WTC11 (cell line): Measurements from ENCODE around the gene TMEM200B. TPM values are rescaled to one million over a fixed set of nuclear protein-coding genes. Genes with fewer than 3 reads are reported as not detected.
A peak's percentile ranks its signal among the peaks of the same experiment; 100 is the strongest.

Experiments
- ATAC-seq: fragments of 200-7000 bp; cut with Tn5 transposase; 2 replicates; pipeline ENCODE4 v1.10.0; 2021; ENCODE audit warnings: mild to moderate bottlenecking, moderate library complexity
- CTCF ChIA-PET: fragments of 300-600 bp; sonication (Branson Sonifier 250); formaldehyde crosslinking; loops from one replicate; lab custom pipeline; 2021; ENCODE audit warnings: antibody characterized with exemption; lab: Charles Lee
- POLR2A ChIA-PET: fragments of 350-600 bp; sonication (Branson Sonifier 250); formaldehyde crosslinking; loops from one replicate; lab custom pipeline; 2021; ENCODE audit warnings: antibody characterized with exemption; lab: Charles Lee
- DNase-seq: peaks from one replicate; pipeline ENCODE4 v3.0.0; 2021; ENCODE audit warnings: low spot score
- H3K27ac Mint-ChIP-seq: 2 replicates; pipeline ENCODE4 v1.8.0; 2021; ENCODE audit warnings: mixed read lengths
- H3K27me3 Mint-ChIP-seq: 2 replicates; pipeline ENCODE4 v1.8.0; 2021; ENCODE audit warnings: low read depth, mild to moderate bottlenecking, moderate library complexity, mixed read lengths
- H3K36me3 Mint-ChIP-seq: 2 replicates; pipeline ENCODE4 v1.8.0; 2021; ENCODE audit warnings: mixed read lengths
- H3K4me1 Mint-ChIP-seq: 2 replicates; pipeline ENCODE4 v1.8.0; 2022; ENCODE audit warnings: mixed read lengths
- H3K4me3 Mint-ChIP-seq: 2 replicates; pipeline ENCODE4 v1.8.0; 2021; ENCODE audit warnings: mild to moderate bottlenecking, moderate library complexity, mixed read lengths
- H3K9me3 Mint-ChIP-seq: 2 replicates; pipeline ENCODE4 v1.8.0; 2021; ENCODE audit warnings: mixed read lengths
- ESRRA ChIP-seq: sonication (generic); formaldehyde crosslinking; IDR thresholded peaks from 2 replicates; pipeline ENCODE4 v1.8.1; 2022; ENCODE audit warnings: mild to moderate bottlenecking, missing genetic modification reagents, borderline replicate concordance
- GRHL2 ChIP-seq: fragments of 250-450 bp; sonication (Bioruptor Pico); IDR thresholded peaks from 2 replicates; pipeline ENCODE4 v1.8.0; 2022; ENCODE audit warnings: mild to moderate bottlenecking, moderate library complexity; ENCODE audit not compliant: insufficient replicate concordance, severe bottlenecking
- KAT7 ChIP-seq: sonication (generic); formaldehyde crosslinking; IDR thresholded peaks from 2 replicates; pipeline ENCODE4 v1.8.1; 2023; ENCODE audit warnings: missing genetic modification reagents, mild to moderate bottlenecking, borderline replicate concordance
- MYBL2 ChIP-seq: sonication (generic); formaldehyde crosslinking; IDR thresholded peaks from 2 replicates; pipeline ENCODE4 v1.8.1; 2023; ENCODE audit warnings: mild to moderate bottlenecking, moderate library complexity, missing genetic modification reagents
- NR1H2 ChIP-seq: sonication (generic); formaldehyde crosslinking; IDR thresholded peaks from 2 replicates; pipeline ENCODE4 v1.9.0; 2021; ENCODE audit warnings: mild to moderate bottlenecking, moderate library complexity, missing genetic modification reagents
- ZNF138 ChIP-seq: sonication (generic); formaldehyde crosslinking; conservative IDR thresholded peaks from 2 replicates; pipeline ENCODE4 v1.8.1; 2022; ENCODE audit warnings: mild to moderate bottlenecking, moderate library complexity, missing genetic modification reagents
- ZNF232 ChIP-seq: sonication (generic); formaldehyde crosslinking; IDR thresholded peaks from 2 replicates; pipeline ENCODE4 v1.8.0; 2022; ENCODE audit warnings: mild to moderate bottlenecking, missing genetic modification reagents
- total RNA-seq: library from RNA; stranded (reverse); gene quantifications from 3 replicates; pipeline ENCODE4 v1.2.3, GENCODE V29; 2021
- TF ChIP-seq, protein P1 (sequence below): sonication (generic); formaldehyde crosslinking; IDR thresholded peaks from 2 replicates; pipeline ENCODE4 v1.8.1; 2023; ENCODE audit warnings: mild to moderate bottlenecking, missing genetic modification reagents
- TF ChIP-seq, protein P2 (sequence below): sonication (generic); formaldehyde crosslinking; IDR thresholded peaks from 2 replicates; pipeline ENCODE4 v1.8.1; 2022; ENCODE audit warnings: low read depth, mild to moderate bottlenecking, moderate library complexity, missing genetic modification reagents, borderline replicate concordance
- TF ChIP-seq, protein P3 (sequence below): fragments of 250-450 bp; sonication (Bioruptor Pico); IDR thresholded peaks from 2 replicates; pipeline ENCODE4 v1.9.0; 2021; ENCODE audit warnings: mild to moderate bottlenecking
- TF ChIP-seq, protein P4 (sequence below): fragments of 250-450 bp; sonication (Bioruptor Pico); IDR thresholded peaks from 2 replicates; pipeline ENCODE4 v1.9.0; 2021; ENCODE audit warnings: mild to moderate bottlenecking, borderline replicate concordance
- TF ChIP-seq, protein P5 (sequence below): sonication (generic); formaldehyde crosslinking; IDR thresholded peaks from 2 replicates; pipeline ENCODE4 v1.8.1; 2023; ENCODE audit warnings: mild to moderate bottlenecking, missing genetic modification reagents
- TF ChIP-seq, protein P6 (sequence below): sonication (generic); formaldehyde crosslinking; IDR thresholded peaks from 2 replicates; pipeline ENCODE4 v1.8.1; 2023; ENCODE audit warnings: mild to moderate bottlenecking, missing genetic modification reagents, borderline replicate concordance

Gene TMEM200B
- total RNA-seq, 1 experiment from 2014 or later = 22.6 TPM

DNA sequence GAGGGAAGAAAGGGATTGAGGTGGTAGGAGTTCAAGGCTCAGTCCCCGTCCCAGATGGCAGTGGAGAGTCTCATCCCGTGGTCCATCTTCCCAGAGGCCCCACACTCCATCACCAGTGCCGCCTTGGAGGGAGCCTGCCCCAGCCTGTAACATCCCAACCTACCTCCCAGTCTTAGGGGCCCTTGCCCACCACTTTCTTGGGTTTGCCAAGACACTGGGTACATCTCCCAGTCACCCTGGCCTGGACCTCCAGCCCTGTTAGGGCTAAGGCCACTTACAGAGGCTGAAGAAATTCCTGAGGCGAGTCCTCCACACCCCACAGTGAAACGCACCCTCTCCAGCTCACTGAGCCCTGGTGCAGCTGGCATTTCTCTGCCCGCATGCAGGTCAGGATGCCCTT is 3.3 kb downstream of the TMEM200B start:
- Mint-ChIP-seq H3K4me3 (peak overlapping the region; percentile 45), H3K27ac (no peak overlapping the region), H3K4me1 (peaks cover 11% of the 10 kb centered on the region), H3K36me3 (no peaks in the 10 kb centered on the region), H3K27me3 (peaks cover 21% of the 10 kb centered on the region), H3K9me3 (no peaks in the 10 kb centered on the region)
- no peak for DNase-seq
- TF ChIP-seq GRHL2 (CRISPR knock-in tag) = no peak
- TF ChIP-seq, protein P1, sequence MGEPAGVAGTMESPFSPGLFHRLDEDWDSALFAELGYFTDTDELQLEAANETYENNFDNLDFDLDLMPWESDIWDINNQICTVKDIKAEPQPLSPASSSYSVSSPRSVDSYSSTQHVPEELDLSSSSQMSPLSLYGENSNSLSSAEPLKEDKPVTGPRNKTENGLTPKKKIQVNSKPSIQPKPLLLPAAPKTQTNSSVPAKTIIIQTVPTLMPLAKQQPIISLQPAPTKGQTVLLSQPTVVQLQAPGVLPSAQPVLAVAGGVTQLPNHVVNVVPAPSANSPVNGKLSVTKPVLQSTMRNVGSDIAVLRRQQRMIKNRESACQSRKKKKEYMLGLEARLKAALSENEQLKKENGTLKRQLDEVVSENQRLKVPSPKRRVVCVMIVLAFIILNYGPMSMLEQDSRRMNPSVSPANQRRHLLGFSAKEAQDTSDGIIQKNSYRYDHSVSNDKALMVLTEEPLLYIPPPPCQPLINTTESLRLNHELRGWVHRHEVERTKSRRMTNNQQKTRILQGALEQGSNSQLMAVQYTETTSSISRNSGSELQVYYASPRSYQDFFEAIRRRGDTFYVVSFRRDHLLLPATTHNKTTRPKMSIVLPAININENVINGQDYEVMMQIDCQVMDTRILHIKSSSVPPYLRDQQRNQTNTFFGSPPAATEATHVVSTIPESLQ = no peak
- TF ChIP-seq, protein P2, sequence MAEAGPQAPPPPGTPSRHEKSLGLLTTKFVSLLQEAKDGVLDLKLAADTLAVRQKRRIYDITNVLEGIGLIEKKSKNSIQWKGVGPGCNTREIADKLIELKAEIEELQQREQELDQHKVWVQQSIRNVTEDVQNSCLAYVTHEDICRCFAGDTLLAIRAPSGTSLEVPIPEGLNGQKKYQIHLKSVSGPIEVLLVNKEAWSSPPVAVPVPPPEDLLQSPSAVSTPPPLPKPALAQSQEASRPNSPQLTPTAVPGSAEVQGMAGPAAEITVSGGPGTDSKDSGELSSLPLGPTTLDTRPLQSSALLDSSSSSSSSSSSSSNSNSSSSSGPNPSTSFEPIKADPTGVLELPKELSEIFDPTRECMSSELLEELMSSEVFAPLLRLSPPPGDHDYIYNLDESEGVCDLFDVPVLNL = no peak
- TF ChIP-seq ESRRA (CRISPR knock-in tag) = no peak
- no peak for TF ChIP-seq NR1H2
- TF ChIP-seq, protein P3, sequence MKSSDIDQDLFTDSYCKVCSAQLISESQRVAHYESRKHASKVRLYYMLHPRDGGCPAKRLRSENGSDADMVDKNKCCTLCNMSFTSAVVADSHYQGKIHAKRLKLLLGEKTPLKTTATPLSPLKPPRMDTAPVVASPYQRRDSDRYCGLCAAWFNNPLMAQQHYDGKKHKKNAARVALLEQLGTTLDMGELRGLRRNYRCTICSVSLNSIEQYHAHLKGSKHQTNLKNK = no peak
- TF ChIP-seq, protein P4, sequence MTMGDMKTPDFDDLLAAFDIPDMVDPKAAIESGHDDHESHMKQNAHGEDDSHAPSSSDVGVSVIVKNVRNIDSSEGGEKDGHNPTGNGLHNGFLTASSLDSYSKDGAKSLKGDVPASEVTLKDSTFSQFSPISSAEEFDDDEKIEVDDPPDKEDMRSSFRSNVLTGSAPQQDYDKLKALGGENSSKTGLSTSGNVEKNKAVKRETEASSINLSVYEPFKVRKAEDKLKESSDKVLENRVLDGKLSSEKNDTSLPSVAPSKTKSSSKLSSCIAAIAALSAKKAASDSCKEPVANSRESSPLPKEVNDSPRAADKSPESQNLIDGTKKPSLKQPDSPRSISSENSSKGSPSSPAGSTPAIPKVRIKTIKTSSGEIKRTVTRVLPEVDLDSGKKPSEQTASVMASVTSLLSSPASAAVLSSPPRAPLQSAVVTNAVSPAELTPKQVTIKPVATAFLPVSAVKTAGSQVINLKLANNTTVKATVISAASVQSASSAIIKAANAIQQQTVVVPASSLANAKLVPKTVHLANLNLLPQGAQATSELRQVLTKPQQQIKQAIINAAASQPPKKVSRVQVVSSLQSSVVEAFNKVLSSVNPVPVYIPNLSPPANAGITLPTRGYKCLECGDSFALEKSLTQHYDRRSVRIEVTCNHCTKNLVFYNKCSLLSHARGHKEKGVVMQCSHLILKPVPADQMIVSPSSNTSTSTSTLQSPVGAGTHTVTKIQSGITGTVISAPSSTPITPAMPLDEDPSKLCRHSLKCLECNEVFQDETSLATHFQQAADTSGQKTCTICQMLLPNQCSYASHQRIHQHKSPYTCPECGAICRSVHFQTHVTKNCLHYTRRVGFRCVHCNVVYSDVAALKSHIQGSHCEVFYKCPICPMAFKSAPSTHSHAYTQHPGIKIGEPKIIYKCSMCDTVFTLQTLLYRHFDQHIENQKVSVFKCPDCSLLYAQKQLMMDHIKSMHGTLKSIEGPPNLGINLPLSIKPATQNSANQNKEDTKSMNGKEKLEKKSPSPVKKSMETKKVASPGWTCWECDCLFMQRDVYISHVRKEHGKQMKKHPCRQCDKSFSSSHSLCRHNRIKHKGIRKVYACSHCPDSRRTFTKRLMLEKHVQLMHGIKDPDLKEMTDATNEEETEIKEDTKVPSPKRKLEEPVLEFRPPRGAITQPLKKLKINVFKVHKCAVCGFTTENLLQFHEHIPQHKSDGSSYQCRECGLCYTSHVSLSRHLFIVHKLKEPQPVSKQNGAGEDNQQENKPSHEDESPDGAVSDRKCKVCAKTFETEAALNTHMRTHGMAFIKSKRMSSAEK = no peak
- ChIA-PET POLR2A (interaction anchor here (0.6 kb wide), 2 partner anchors 315 to 317 kb away, joined by 3 to 5 read pairs; no protein-coding TSS in a partner anchor), CTCF (interaction anchor here (0.6 to 6.3 kb wide), 11 partner anchors 7 to 239 kb away, joined by 3 to 45 read pairs (median 5); partner anchors contain the start of gene SRSF4)
- ATAC-seq = no peak

DNA sequence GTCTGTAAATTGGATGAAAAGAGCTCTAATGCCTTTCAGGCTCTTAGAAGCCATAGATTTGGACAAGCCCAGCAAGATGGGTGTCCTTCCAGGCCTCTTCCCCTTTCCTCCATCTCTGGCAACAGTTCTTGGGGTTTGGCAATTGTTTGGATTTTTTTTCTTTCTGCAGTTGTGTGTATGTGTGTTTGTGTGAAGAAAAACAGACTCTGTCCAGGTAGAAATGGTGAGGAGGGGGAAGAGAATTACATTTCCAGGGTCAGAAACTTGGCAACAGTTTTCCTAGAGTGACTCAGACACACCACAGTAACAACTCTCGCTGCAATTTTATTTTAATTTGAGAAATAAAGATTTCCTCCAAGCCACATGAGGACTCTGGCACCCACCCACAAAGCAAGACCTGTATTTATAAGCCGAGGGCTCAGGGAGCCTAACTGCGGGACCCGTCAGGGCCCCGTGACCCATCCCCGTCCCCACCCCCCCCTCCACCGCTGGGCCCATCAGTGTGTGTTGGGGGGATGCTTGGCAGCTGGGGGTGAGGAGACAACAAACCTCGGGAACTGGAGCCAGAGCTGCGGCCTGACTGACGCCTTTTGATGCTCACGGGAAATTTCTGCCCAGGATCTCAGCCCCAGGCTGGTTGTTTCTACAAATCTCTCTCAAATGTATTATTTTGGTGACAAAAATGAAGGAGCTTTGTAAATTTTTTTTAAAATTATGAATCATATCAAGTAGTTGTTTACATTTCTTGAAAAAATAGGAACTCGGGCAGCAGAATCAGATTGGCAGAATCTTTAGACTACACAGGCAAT is 4.4 kb downstream of the TMEM200B start:
- ATAC-seq (no peak), DNase-seq (no peak)
- Mint-ChIP-seq H3K36me3 (no peaks in the 10 kb centered on the region), H3K4me3 (no peak overlapping the region), H3K27me3 (peaks cover 20% of the 10 kb centered on the region), H3K4me1 (peaks cover 8% of the 10 kb centered on the region), H3K9me3 (no peaks in the 10 kb centered on the region), H3K27ac (peak overlapping the region; percentile 2; the same call in 1 of the 2 replicates)
- CTCF ChIA-PET = interaction anchor here (0.6 to 6.3 kb wide), 6 partner anchors 55 to 238 kb away, joined by 3 to 54 read pairs (median 20); no protein-coding TSS in a partner anchor
- POLR2A ChIA-PET = no interaction called here
- TF ChIP-seq, protein P5, sequence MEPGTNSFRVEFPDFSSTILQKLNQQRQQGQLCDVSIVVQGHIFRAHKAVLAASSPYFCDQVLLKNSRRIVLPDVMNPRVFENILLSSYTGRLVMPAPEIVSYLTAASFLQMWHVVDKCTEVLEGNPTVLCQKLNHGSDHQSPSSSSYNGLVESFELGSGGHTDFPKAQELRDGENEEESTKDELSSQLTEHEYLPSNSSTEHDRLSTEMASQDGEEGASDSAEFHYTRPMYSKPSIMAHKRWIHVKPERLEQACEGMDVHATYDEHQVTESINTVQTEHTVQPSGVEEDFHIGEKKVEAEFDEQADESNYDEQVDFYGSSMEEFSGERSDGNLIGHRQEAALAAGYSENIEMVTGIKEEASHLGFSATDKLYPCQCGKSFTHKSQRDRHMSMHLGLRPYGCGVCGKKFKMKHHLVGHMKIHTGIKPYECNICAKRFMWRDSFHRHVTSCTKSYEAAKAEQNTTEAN (CRISPR knock-in tag) = no peak
- TF ChIP-seq ZNF232 (no peak), KAT7 (CRISPR knock-in tag) (no peak), GRHL2 (CRISPR knock-in tag) (no peak), MYBL2 (CRISPR knock-in tag) (no peak), ZNF138 (CRISPR knock-in tag) (no peak), ESRRA (CRISPR knock-in tag) (no peak)
- TF ChIP-seq, protein P2 = no peak
- TF ChIP-seq, protein P6, sequence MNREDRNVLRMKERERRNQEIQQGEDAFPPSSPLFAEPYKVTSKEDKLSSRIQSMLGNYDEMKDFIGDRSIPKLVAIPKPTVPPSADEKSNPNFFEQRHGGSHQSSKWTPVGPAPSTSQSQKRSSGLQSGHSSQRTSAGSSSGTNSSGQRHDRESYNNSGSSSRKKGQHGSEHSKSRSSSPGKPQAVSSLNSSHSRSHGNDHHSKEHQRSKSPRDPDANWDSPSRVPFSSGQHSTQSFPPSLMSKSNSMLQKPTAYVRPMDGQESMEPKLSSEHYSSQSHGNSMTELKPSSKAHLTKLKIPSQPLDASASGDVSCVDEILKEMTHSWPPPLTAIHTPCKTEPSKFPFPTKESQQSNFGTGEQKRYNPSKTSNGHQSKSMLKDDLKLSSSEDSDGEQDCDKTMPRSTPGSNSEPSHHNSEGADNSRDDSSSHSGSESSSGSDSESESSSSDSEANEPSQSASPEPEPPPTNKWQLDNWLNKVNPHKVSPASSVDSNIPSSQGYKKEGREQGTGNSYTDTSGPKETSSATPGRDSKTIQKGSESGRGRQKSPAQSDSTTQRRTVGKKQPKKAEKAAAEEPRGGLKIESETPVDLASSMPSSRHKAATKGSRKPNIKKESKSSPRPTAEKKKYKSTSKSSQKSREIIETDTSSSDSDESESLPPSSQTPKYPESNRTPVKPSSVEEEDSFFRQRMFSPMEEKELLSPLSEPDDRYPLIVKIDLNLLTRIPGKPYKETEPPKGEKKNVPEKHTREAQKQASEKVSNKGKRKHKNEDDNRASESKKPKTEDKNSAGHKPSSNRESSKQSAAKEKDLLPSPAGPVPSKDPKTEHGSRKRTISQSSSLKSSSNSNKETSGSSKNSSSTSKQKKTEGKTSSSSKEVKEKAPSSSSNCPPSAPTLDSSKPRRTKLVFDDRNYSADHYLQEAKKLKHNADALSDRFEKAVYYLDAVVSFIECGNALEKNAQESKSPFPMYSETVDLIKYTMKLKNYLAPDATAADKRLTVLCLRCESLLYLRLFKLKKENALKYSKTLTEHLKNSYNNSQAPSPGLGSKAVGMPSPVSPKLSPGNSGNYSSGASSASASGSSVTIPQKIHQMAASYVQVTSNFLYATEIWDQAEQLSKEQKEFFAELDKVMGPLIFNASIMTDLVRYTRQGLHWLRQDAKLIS = no peak
